ENCODE results near the gene FAM107B. TPM values are rescaled to one million over a fixed set of nuclear protein-coding genes. Genes with fewer than 3 reads are reported as not detected.
A peak's percentile ranks its signal among the peaks of the same experiment; 100 is the strongest.

The FAM107B gene
- total RNA-seq, 5 donors from 2014 or later (not counting 1 experiment from before 2014, with no cell fraction given): 175 to 298 (median 214) TPM

GRCh38 chr10:14748441-14748840 is 26.3 kb downstream of the FAM107B start:
- no peak for DNase-seq
- H3K27ac ChIP-seq (ENCODE audit: low read length): no peak overlapping the region
- H3K4me3 Mint-ChIP-seq: no peak overlapping the region
- no peak for ATAC-seq (replicated peaks in 1 of 4)
- H3K9me3 ChIP-seq: no peaks in the 10 kb centered on the region
- H3K36me3 ChIP-seq (ENCODE audit: control insufficient read depth in 2 of 2, extremely low read depth in 1 of 2, insufficient read depth in 1 of 2, low read length in 1 of 2): no peaks in the 10 kb centered on the region
- ChIA-PET CTCF (no interaction called here), POLR2A (interaction anchor here in 1 of 2 donors (0.6 kb wide), 1 partner anchor 10 kb away, joined by 9 read pairs; no protein-coding TSS in a partner anchor)
- no peak overlapping the region for H3K27ac Mint-ChIP-seq
- H3K36me3 Mint-ChIP-seq: no peaks in the 10 kb centered on the region
- peaks cover 0 to 6% of the 10 kb centered on the region in 2 experiments for H3K27me3 ChIP-seq (replicated peaks in 1 of 2; ENCODE audit: control insufficient read depth in 2 of 2, extremely low read depth in 1 of 2, insufficient read depth in 2 of 2, low read length in 1 of 2)
- 89% methylated on average over 3 of the region's 3 CpGs for WGBS (ENCODE audit: insufficient coverage)
- peaks cover 0 to 7% (median 5%) of the 10 kb centered on the region in 3 donors for H3K9me3 Mint-ChIP-seq
- peaks cover 9 to 26% (median 20%) of the 10 kb centered on the region in 3 donors for H3K4me1 Mint-ChIP-seq
- no peaks in the 10 kb centered on the region for H3K27me3 Mint-ChIP-seq
- no peaks in the 10 kb centered on the region for H3K4me1 ChIP-seq (ENCODE audit: control insufficient read depth in 1 of 2, extremely low read depth in 1 of 2, insufficient read depth in 2 of 2, low read length in 2 of 2)
- H3K4me3 ChIP-seq (ENCODE audit: control insufficient read depth in 1 of 2, extremely low read depth in 1 of 2, low read length in 1 of 2): no peak overlapping the region

DNA sequence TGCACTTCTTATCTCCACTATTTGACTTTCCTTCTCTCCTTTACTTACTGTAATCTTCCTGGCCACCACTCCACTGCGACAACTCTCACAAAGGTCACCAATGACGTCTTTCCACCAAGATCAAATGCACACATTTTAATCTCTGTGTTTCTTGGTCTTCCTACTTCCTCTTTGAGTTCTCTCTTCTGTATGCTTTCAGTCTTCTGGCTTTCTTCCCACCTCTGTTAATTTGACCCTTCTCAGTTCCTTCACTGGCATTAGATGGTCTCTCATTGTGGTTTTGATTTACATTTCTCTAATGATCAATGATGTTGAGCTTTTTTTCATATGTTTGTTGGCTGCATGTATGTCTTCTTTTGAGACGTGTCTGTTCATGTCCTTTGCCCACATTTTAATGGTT is 31.9 kb downstream of the FAM107B start:
- Mint-ChIP-seq H3K4me3 (peak overlapping the region in 1 of 3 donors; percentile 9), H3K36me3 (peaks cover 3% of the 10 kb centered on the region), H3K9me3 (peaks cover 0 to 7% (median 5%) of the 10 kb centered on the region in 3 donors), H3K27ac (peak overlapping the region; percentile 57 to 72), H3K4me1 (peaks cover 26 to 46% (median 36%) of the 10 kb centered on the region in 3 donors), H3K27me3 (no peaks in the 10 kb centered on the region)
- H3K9me3 ChIP-seq: no peaks in the 10 kb centered on the region
- no peaks in the 10 kb centered on the region for H3K27me3 ChIP-seq (replicated peaks in 1 of 2; ENCODE audit: control insufficient read depth in 2 of 2, extremely low read depth in 1 of 2, insufficient read depth in 2 of 2, low read length in 1 of 2)
- ChIA-PET POLR2A (no interaction called here), CTCF (interaction anchor here (0.6 kb wide), 2 partner anchors 32 to 47 kb away, joined by 3 read pairs; no protein-coding TSS in a partner anchor)
- peak; percentile 48 to 73 (median 64) for ATAC-seq (replicated peaks in 1 of 4)
- WGBS (ENCODE audit: insufficient coverage): 0% methylated on average over 1 of the region's 3 CpGs
- peaks cover 0 to 7% of the 10 kb centered on the region in 2 experiments for H3K4me1 ChIP-seq (ENCODE audit: control insufficient read depth in 1 of 2, extremely low read depth in 1 of 2, insufficient read depth in 2 of 2, low read length in 2 of 2)
- DNase-seq: peak in 1 of 35 experiments; percentile 15
- H3K36me3 ChIP-seq (ENCODE audit: control insufficient read depth in 2 of 2, extremely low read depth in 1 of 2, insufficient read depth in 1 of 2, low read length in 1 of 2): no peaks in the 10 kb centered on the region
- no peak overlapping the region for H3K27ac ChIP-seq (ENCODE audit: low read length)
- H3K4me3 ChIP-seq (ENCODE audit: control insufficient read depth in 1 of 2, extremely low read depth in 1 of 2, low read length in 1 of 2): no peak overlapping the region

- WGBS (ENCODE audit: insufficient coverage): no CpG with 5 or more reads among the region's 1 CpG
- ChIA-PET POLR2A (no interaction called here), CTCF (interaction anchor here (0.6 kb wide), 2 partner anchors 32 to 46 kb away, joined by 3 read pairs; no protein-coding TSS in a partner anchor)
- no peaks in the 10 kb centered on the region for H3K27me3 ChIP-seq (replicated peaks in 1 of 2; ENCODE audit: control insufficient read depth in 2 of 2, extremely low read depth in 1 of 2, insufficient read depth in 2 of 2, low read length in 1 of 2)
- H3K9me3 ChIP-seq: no peaks in the 10 kb centered on the region
- H3K4me1 ChIP-seq (ENCODE audit: control insufficient read depth in 1 of 2, extremely low read depth in 1 of 2, insufficient read depth in 2 of 2, low read length in 2 of 2): peaks cover 0 to 7% of the 10 kb centered on the region in 2 experiments
- ATAC-seq (replicated peaks in 1 of 4) (peak in 1 of 4 experiments; percentile 12), DNase-seq (no peak)
- no peaks in the 10 kb centered on the region for H3K36me3 ChIP-seq (ENCODE audit: control insufficient read depth in 2 of 2, extremely low read depth in 1 of 2, insufficient read depth in 1 of 2, low read length in 1 of 2)
- peaks cover 0 to 7% (median 5%) of the 10 kb centered on the region in 3 donors for H3K9me3 Mint-ChIP-seq
- no peak overlapping the region for H3K27ac ChIP-seq (ENCODE audit: low read length)
- peak overlapping the region; percentile 57 to 72 for H3K27ac Mint-ChIP-seq
- no peaks in the 10 kb centered on the region for H3K27me3 Mint-ChIP-seq
- peaks cover 3% of the 10 kb centered on the region for H3K36me3 Mint-ChIP-seq
- H3K4me3 ChIP-seq (ENCODE audit: control insufficient read depth in 1 of 2, extremely low read depth in 1 of 2, low read length in 1 of 2): no peak overlapping the region
- peak overlapping the region in 1 of 3 donors; percentile 9 for H3K4me3 Mint-ChIP-seq
- peaks cover 26 to 49% (median 39%) of the 10 kb centered on the region in 3 donors for H3K4me1 Mint-ChIP-seq
Observed at GRCh38 chr10:14742382-14742781, 32.3 kb downstream of the FAM107B start.

DNA sequence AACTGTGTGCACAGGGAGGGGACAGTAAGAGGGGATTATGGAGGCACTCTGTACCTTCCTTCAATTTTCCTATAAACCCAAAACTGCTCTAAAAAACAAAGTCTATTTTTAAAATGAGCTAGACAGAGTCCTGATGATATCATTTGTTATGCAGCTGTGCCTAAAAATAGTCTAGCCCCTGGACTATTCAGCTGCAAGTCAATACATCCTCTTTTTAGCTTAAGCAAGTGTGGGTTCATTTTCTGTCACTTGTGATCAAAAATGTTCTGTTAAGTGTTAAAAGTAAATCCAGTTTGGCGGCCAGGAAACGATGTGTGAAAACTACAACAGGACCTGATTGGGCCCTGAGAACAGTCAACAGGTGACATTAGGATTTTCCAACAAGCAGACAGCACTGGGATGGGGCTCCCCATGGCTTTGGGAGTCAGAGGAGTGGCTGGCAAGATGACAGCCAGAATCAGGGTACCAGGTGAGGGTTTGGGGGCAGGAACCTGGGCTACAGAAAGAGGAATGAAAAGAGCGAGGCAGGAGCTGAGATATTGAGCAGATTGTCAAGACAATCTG is 33.9 kb downstream of the FAM107B start:
- no peaks in the 10 kb centered on the region for H3K27me3 Mint-ChIP-seq
- 68% methylated on average over 3 of the region's 3 CpGs for WGBS (ENCODE audit: insufficient coverage)
- DNase-seq (no peak), ATAC-seq (replicated peaks in 1 of 4) (no peak)
- Histone ChIP-seq H3K4me3 (ENCODE audit: control insufficient read depth in 1 of 2, extremely low read depth in 1 of 2, low read length in 1 of 2) (no peak overlapping the region), H3K27me3 (replicated peaks in 1 of 2; ENCODE audit: control insufficient read depth in 2 of 2, extremely low read depth in 1 of 2, insufficient read depth in 2 of 2, low read length in 1 of 2) (no peaks in the 10 kb centered on the region), H3K36me3 (ENCODE audit: control insufficient read depth in 2 of 2, extremely low read depth in 1 of 2, insufficient read depth in 1 of 2, low read length in 1 of 2) (no peaks in the 10 kb centered on the region), H3K9me3 (no peaks in the 10 kb centered on the region), H3K27ac (ENCODE audit: low read length) (peak overlapping the region; percentile 33), H3K4me1 (ENCODE audit: control insufficient read depth in 1 of 2, extremely low read depth in 1 of 2, insufficient read depth in 2 of 2, low read length in 2 of 2) (peaks cover 0 to 7% of the 10 kb centered on the region in 2 experiments)
- POLR2A ChIA-PET: interaction anchor here in 1 of 2 donors (0.6 kb wide), 1 partner anchor 170 kb away, joined by 5 read pairs; no protein-coding TSS in a partner anchor
- CTCF ChIA-PET: no interaction called here
- H3K27ac Mint-ChIP-seq: peak overlapping the region; percentile 34 to 71
- H3K9me3 Mint-ChIP-seq: peaks cover 0 to 5% (median 4%) of the 10 kb centered on the region in 3 donors
- peaks cover 3% of the 10 kb centered on the region for H3K36me3 Mint-ChIP-seq
- H3K4me1 Mint-ChIP-seq: peaks cover 26 to 64% (median 51%) of the 10 kb centered on the region in 3 donors
- no peak overlapping the region for H3K4me3 Mint-ChIP-seq

DNA sequence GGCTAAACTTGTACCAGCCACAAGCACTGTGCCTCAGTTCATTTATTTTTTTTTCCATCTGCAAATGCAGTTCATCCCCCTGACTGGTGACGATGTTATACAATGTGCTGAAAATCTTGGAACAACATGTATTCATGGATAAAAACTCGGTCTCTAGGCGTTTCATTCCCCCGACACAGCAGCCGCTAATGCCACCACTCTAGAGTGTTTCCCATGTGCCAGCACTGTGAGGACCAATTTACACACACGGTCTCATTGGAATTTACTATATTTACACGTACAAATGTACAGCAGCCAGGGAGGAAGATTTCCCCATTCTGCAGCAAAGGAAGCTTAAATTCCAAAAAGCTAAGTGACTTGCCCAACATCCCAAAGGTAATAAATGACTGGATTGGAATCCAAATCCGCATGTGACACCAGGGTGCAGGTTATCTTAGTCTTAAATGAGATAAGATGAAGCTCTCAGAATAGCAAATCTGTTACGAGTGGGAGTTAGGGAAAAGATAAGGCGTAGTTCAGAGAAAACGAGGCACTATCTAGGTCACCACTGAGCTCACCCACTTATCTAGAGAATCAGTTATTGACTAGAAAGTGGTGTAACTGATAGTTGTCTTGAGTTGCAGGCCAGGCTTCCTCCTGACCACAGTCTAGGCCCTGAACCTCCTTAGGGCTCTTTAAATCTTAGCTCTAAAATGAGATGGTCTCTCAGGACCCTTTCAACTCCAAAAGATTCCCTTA is 36.7 kb downstream of the FAM107B start:
- Histone ChIP-seq H3K4me1 (ENCODE audit: control insufficient read depth in 1 of 2, extremely low read depth in 1 of 2, insufficient read depth in 2 of 2, low read length in 2 of 2) (peaks cover 0 to 5% of the 10 kb centered on the region in 2 experiments), H3K36me3 (ENCODE audit: control insufficient read depth in 2 of 2, extremely low read depth in 1 of 2, insufficient read depth in 1 of 2, low read length in 1 of 2) (no peaks in the 10 kb centered on the region), H3K4me3 (ENCODE audit: control insufficient read depth in 1 of 2, extremely low read depth in 1 of 2, low read length in 1 of 2) (no peak overlapping the region), H3K27ac (ENCODE audit: low read length) (no peak overlapping the region), H3K27me3 (replicated peaks in 1 of 2; ENCODE audit: control insufficient read depth in 2 of 2, extremely low read depth in 1 of 2, insufficient read depth in 2 of 2, low read length in 1 of 2) (no peaks in the 10 kb centered on the region), H3K9me3 (no peaks in the 10 kb centered on the region)
- H3K9me3 Mint-ChIP-seq: no peaks in the 10 kb centered on the region
- WGBS (ENCODE audit: insufficient coverage): 98% methylated on average over 5 of the region's 11 CpGs
- ChIA-PET POLR2A (no interaction called here), CTCF (interaction anchor here (0.6 to 0.9 kb wide), 3 partner anchors 89 to 420 kb away, joined by 4 to 7 read pairs (median 6); no protein-coding TSS in a partner anchor)
- H3K4me1 Mint-ChIP-seq: peaks cover 13 to 43% (median 32%) of the 10 kb centered on the region in 3 donors
- no peak overlapping the region for H3K4me3 Mint-ChIP-seq
- peaks cover 3% of the 10 kb centered on the region for H3K36me3 Mint-ChIP-seq
- H3K27ac Mint-ChIP-seq: no peak overlapping the region
- H3K27me3 Mint-ChIP-seq: no peaks in the 10 kb centered on the region
- ATAC-seq (replicated peaks in 1 of 4): no peak
- no peak for DNase-seq

- H3K4me1 ChIP-seq (ENCODE audit: control insufficient read depth in 1 of 2, extremely low read depth in 1 of 2, insufficient read depth in 2 of 2, low read length in 2 of 2): no peaks in the 10 kb centered on the region
- H3K4me1 Mint-ChIP-seq: peaks cover 5 to 35% (median 29%) of the 10 kb centered on the region in 3 donors
- H3K4me3 ChIP-seq (ENCODE audit: control insufficient read depth in 1 of 2, extremely low read depth in 1 of 2, low read length in 1 of 2): no peak overlapping the region
- 85% methylated on average over 3 of the region's 4 CpGs for WGBS (ENCODE audit: insufficient coverage)
- DNase-seq: no peak
- H3K36me3 Mint-ChIP-seq: peaks cover 3% of the 10 kb centered on the region
- H3K27me3 Mint-ChIP-seq: no peaks in the 10 kb centered on the region
- no peak overlapping the region for H3K27ac ChIP-seq (ENCODE audit: low read length)
- H3K27ac Mint-ChIP-seq: peak overlapping the region in 1 of 2 donors; percentile 56
- ChIA-PET POLR2A (no interaction called here), CTCF (interaction anchor here in 1 of 2 donors (0.6 kb wide), 1 partner anchor 135 kb away, joined by 6 read pairs; no protein-coding TSS in a partner anchor)
- H3K4me3 Mint-ChIP-seq: no peak overlapping the region
- H3K9me3 Mint-ChIP-seq: no peaks in the 10 kb centered on the region
- H3K36me3 ChIP-seq (ENCODE audit: control insufficient read depth in 2 of 2, extremely low read depth in 1 of 2, insufficient read depth in 1 of 2, low read length in 1 of 2): no peaks in the 10 kb centered on the region
- no peak for ATAC-seq (replicated peaks in 1 of 4)
- no peaks in the 10 kb centered on the region for H3K27me3 ChIP-seq (replicated peaks in 1 of 2; ENCODE audit: control insufficient read depth in 2 of 2, extremely low read depth in 1 of 2, insufficient read depth in 2 of 2, low read length in 1 of 2)
- H3K9me3 ChIP-seq: no peaks in the 10 kb centered on the region
Observed at GRCh38 chr10:14736600-14737081, 38.1 kb downstream of the FAM107B start.

Measured in T-cell (primary cell).